Measurements from ENCODE around the gene SPSB4.

DNA sequence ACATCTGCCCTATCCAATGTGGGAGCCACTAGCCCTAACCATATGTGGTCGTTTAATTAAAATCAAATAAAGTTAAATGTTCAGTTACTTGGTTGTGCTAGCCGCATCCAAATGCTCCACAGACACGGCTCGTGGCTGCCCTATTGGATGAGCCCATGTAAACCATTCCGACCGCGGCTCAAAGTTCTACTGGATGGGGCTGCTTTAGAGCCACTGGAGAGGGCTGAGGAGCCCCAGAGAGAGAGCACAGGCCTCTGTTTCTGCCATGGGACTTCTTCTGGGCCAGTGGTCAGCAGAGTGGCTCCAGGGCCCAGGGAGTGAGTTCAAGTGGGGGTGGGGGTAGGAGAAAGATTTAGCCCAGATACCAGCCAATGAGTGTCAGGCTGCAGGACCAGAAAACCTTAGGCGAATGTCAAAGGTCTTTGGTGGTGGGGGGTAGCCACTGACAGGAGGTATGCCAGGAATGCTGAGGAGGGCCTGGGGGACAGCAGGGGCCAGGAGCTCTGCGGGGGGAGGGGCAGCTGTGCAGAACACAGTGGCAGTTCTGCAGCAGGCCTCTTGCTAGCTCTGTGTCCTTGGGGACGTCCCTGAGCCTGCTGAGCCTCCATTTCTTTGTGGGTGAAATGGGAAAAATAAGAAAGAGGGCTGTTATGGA is 30.1 kb downstream of the SPSB4 start:
- TF ChIP-seq, protein P1, sequence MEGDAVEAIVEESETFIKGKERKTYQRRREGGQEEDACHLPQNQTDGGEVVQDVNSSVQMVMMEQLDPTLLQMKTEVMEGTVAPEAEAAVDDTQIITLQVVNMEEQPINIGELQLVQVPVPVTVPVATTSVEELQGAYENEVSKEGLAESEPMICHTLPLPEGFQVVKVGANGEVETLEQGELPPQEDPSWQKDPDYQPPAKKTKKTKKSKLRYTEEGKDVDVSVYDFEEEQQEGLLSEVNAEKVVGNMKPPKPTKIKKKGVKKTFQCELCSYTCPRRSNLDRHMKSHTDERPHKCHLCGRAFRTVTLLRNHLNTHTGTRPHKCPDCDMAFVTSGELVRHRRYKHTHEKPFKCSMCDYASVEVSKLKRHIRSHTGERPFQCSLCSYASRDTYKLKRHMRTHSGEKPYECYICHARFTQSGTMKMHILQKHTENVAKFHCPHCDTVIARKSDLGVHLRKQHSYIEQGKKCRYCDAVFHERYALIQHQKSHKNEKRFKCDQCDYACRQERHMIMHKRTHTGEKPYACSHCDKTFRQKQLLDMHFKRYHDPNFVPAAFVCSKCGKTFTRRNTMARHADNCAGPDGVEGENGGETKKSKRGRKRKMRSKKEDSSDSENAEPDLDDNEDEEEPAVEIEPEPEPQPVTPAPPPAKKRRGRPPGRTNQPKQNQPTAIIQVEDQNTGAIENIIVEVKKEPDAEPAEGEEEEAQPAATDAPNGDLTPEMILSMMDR (IDR thresholded peaks at IDR 0.05 in 8 of 11, conservative IDR thresholded peaks at IDR 0.05 in 3 of 11): no peak
- TF ChIP-seq POLR2A (IDR thresholded peaks at IDR 0.05) (no peak), POLR2AphosphoS5 (IDR thresholded peaks at IDR 0.05) (no peak)
